ENCODE data around the gene NAA16.
"Not testable (repeated sequence)": the region's sequence is repeated elsewhere in the genome, so short reads cannot be mapped to it uniquely, and the experiment has no call there.

NAA16 gene

DNA sequence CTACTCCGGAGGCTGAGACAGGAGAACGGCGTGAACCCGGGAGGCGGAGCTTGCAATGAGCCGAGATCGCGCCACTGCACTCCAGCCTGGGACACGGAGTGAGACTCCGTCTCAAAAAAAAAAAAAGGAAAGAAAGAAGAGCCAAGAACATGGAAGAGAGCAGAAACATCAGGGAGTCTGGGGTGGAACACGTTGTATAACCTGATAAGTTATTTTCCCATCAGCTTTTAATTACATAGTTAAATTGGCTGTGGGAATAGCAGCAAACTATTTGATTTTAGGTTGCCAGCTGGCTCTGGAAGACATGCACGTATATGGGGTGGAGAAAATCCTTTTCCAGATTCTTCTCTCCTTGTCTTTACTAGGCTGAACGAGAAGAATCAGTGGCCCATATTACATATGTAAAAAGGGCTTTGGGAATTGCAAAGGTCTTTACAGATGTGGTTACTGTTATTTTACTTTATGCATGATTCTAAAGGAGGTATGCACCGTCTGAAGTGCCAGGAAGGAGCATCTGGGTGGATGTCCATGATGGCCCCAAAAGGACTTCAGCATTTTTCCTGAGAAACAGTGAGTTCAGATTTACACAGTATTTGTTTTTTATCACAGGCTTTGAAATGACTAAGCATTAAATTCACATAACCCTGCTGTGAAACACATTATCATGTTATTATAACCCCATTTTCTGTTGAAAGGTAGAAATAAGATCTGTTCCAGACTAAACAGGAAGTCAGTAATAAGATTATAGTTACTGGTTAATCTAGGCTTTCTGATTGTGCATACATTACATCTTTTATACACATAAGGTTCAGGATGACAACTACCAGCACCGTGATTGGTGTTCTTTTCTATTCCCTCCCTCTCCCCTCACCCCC is 4.6 kb upstream of the NAA16 start:
- DNase-seq: no peak

GRCh38 chr13:41307884-41308640 is 3.0 kb upstream of the NAA16 start:
- DNase-seq: no peak

- peak; percentile 53 to 75 (median 63) for DNase-seq
Observed at GRCh38 chr13:41311406-41312175, 524 bp downstream of the NAA16 start.

DNA sequence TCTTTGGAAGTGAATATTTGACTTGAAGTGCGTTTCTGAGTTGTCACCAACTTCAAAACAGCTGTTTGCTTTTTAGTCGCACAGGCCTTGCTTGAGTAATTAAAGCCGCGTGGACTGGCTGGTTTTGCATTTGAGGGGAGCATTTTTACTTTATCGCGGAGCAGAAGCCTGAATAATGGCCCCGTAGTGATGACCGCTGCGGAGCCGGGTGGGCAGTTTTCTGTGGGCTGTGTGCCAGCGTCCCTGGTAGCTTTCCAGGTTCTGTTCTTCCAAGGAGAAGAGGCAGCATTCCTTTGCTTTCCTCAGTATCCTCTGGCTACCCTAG is 1.1 kb downstream of the NAA16 start:
- DNase-seq: peak; percentile 23 to 55 (median 39)

DNA sequence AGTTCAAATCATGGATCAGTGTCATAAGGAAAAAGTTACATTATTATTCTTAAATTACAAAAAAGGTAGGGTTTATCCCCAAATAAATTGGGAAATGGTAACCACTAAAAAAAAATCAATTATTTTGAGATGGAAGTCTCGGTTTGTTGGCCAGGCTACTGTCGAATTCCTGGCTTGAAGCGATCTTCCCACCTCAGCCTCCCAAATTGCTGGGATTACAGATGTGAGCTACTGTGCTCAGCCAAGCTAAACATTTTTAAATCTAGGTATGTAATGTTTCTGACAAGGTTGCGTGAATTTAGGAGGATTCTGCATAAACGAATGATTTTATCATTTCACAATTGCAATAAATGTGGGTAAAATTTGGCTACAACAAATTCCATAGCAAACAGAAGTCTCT is 2.0 kb downstream of the NAA16 start:
- DNase-seq: no peak

DNA sequence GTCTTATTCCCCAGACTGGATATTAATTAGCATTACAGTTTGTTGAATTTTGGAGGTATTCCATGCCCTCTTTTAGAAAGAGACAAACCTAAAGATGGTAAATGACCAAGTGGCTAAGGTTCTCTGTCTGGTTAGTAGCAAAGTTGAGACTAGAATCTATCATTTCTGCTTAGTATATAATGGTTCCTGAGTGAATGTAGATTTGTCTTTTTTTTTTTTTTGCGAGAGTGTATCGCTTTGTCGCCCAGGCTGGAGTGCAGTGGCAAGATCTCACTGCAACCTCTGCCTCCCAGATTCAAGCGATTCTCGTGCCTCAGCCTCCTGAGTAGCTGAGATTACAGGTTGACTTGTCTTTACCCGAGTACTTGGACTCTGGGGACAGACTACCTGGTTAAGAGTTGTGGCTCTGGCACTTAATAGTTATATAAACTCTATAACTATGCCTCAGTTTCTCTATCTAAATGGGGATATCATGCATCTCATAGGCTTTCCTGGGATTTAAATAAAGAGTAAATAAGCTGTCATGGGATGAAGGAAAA is 2.7 kb downstream of the NAA16 start:
- peak in 1 of 3 donors; percentile 17 for DNase-seq

DNA sequence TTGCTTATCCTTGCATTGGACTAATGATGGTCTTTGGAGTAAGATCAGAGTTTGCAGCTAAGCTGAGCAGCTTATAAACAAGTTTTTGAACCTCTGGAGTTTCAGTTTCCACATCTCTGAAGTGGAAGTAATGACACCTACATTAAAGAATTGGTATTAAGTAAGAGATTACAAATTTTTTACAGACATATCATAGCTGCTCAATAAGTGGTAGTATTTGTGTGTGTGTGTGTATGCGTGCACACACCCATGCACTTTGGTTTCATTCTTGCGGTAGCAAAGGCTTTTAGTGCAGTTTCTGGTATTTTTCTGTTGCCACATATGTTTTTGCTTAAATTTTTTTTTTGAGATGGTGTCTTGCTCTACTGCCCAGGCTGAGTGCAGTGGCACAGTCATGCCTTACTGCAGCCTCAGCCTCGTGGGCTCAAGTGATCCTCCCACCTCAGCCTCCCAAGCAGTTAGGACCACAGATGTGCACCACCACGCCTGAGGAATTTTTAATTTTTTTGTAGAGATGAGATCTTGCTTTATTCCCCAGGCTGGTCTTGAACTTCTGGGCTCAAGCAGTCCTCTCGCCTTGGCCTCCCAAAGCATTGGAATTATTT is 4.5 kb downstream of the NAA16 start:
- peak in 1 of 3 donors; percentile 28 for DNase-seq

DNA sequence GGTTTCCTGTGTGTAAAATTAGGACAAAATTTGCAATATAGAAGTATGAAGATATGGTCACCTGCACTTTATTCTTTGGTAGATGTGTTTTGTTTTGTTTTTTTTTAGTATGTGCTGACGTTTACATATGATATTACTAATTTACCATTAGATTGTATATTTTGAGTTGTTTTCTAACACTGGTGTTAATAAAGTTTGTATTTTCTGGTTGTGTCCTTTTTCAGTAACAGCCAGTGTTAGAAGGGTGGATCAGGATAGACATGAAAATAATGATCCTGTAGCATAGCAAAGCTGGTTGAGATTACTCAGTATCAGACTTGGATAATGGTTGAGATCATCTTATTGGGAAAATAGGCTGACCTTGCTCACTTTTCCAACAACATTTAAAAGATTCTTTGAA is 6.2 kb downstream of the NAA16 start:
- no peak for DNase-seq

- peak in 1 of 3 donors; percentile 19 for DNase-seq
Observed at GRCh38 chr13:41325752-41326151, 14.7 kb downstream of the NAA16 start.

DNA sequence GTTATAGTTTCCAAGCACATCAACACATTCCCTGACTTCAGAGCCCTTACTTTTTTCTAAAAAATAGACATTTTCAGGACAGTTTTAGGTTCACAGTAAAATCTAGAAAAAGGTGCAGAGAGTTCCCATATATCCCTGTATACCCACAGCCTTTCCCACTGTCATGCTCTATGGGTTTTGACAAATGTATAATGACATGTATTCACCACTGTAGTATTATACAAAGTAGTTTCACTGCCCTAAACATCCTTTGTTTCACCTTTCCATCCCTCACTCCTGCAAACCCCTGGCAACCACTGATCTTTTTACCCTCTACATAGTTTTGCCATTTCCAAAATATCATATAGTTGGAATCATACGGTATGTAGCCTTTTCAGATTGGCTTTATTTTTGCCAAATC is 15.6 kb downstream of the NAA16 start:
- no peak for DNase-seq

DNA sequence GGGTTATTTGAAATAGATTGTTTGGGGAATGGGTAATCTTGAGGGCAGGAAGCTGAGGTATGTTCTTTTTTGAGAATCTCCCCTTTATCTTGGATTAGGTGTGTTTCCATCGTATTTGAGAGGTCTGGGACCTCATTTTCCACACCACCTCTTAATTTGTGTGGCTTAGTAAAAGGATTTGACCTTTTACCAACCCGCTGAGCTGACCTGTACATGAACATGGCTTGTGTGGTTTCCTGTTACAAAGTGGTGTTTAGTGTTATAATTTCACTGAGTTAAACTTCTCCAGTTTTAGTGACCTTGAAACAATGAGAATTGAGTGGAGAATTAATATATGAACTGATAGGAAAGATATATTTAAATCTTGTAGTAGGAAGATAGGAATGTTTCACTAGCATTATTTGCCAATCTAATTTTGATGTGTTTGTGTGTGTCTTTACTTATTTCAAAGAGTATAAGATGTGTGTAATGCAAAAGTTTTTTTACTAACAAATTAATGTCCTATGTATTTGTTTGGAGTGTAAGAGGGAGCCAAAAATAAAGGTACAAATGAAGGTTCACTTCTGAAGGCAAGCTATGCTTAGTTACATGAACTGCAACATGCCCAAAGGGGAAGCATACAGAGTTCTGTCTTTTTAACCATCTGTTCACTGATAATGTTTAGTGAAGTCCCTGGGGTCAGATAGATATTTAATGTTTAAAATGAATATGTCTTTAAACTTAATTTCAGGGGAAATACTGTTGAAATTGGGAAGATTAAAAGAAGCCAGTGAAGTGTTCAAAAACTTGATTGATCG is 17.1 kb downstream of the NAA16 start:
- no peak for DNase-seq

- DNase-seq: no peak
Observed at GRCh38 chr13:41332829-41333228, 21.8 kb downstream of the NAA16 start.

DNA sequence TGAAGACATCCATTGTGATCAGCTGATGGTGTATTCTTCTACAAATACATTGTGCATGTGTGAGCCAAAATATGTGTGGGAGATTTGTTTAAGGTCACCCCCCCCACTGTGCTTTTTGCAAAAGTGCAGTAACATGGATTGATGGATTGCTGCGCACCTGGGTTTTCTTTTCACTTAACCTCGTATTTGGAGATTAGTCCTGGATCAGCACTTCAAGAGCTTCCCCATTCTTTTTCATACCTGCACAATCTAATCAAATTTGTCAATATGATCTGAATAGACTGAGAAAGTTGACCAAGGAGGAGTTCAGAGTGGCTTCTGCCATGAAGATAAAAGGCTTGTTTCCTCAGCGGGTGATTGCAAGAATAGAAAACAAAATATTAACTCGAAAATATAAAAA is 23.7 kb downstream of the NAA16 start:
- DNase-seq: no peak

- no peak for DNase-seq
Observed at GRCh38 chr13:41344358-41344757, 33.3 kb downstream of the NAA16 start.

DNA sequence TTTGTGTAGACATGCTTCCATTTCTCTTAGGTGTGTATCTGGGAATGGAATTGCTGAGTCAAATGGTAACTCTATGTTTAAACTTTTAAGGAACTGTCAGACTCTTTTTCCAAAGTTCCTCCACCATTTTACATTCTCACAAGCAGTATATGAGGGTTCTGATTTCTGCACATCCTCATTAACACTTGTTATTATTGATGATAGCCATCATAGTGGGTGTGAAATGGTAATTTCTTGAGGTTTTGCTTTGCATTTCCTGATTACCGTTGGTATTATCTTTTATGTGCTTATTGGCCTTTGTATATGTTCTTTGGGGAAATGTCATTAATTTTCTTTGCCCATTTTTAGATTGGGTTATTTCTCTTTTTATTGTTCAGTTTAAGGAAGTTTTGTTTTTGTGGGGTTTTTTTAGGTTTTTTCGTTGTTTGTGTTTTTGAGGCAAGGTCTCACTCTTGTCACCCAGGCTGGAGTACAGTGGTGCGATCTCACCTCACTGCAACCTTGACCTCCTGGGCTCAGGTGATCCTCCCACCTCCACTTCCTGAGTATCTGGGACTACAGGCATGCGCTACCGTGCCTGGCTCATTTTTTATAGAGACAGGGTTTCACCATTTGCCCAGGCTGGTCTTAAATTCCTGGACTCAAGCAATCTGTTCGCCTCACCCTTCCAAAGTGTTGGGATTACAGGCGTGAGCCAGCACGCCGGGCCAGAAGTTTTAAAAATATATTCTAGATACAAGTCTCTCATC is 34.3 kb downstream of the NAA16 start:
- DNase-seq: no peak

GRCh38 chr13:41345914-41346589 is 35.0 kb downstream of the NAA16 start:
- no peak for DNase-seq

GRCh38 chr13:41352935-41353840 is 42.1 kb downstream of the NAA16 start:
- DNase-seq: peak; percentile 38 to 74 (median 71)

- DNase-seq: no peak
Observed at GRCh38 chr13:41354416-41354815, 43.3 kb downstream of the NAA16 start.

GRCh38 chr13:41356385-41356648 is 45.2 kb downstream of the NAA16 start:
- DNase-seq: not testable (repeated sequence)

- peak in 1 of 3 donors; percentile 5 for DNase-seq
Observed at GRCh38 chr13:41356786-41357185, 45.7 kb downstream of the NAA16 start.
